HEK293 (cell line): Measurements from ENCODE around the gene KCNK17.
A peak's percentile ranks its signal among the peaks of the same experiment; 100 is the strongest.

ENCODE experiments used
- CTCF ChIA-PET: fragments of 350-600 bp; formaldehyde crosslinking; extraction: SDS; loops from one replicate; lab custom pipeline; 2021; ENCODE audit warnings: antibody characterized with exemption; lab: Yijun Ruan, JAX
- POLR2A ChIA-PET: fragments of 300-600 bp; formaldehyde crosslinking; extraction: SDS; loops from one replicate; lab custom pipeline; 2020; ENCODE audit warnings: antibody characterized with exemption, inconsistent platforms; lab: Yijun Ruan, JAX
- H3K27ac ChIP-seq: fragments of 200-500 bp; sonication (Bioruptor generic); 2 replicates; pipeline ENCODE4 v1.5.1; 2014; ENCODE audit warnings: low read depth, low read length, control low read depth, inconsistent platforms; ENCODE audit errors: extremely low read depth
- H3K36me3 ChIP-seq, 2 experiments: fragments of 200-500 bp in 1 of 2; sonication (Bioruptor generic) in 1 of 2; 1 replicate in 1 of 2; 2 replicates in 1 of 2; pipeline ENCODE4 v1.5.1; 2014 to 2017; ENCODE audit warnings: inconsistent platforms in 2 of 2, low read length in 2 of 2; ENCODE audit not compliant: control insufficient read depth in 2 of 2, insufficient read depth in 1 of 2
- H3K4me1 ChIP-seq: fragments of 200-500 bp; sonication (Bioruptor generic); 2 replicates; pipeline ENCODE4 v1.5.1; 2014; ENCODE audit warnings: mild to moderate bottlenecking, low read length, inconsistent platforms; ENCODE audit not compliant: control insufficient read depth, insufficient read depth
- H3K4me3 ChIP-seq: 2 replicates; pipeline ENCODE4 v1.5.1; 2011; ENCODE audit warnings: low read depth, mild to moderate bottlenecking, control low read depth, low read length, moderate library complexity
- H3K9me3 ChIP-seq: fragments of 200-500 bp; sonication (Bioruptor generic); 2 replicates; pipeline ENCODE4 v1.5.1; 2014; ENCODE audit warnings: low read depth, low read length, inconsistent platforms; ENCODE audit not compliant: control insufficient read depth, insufficient read depth
- CTCF ChIP-seq: fragments of 450-650 bp; formaldehyde crosslinking; IDR thresholded peaks from 2 replicates; pipeline ENCODE4 v1.5.1; 2016; ENCODE audit warnings: missing biosample characterization, missing genetic modification characterization
- ELK4 ChIP-seq: IDR thresholded peaks from 2 replicates; pipeline ENCODE4 v1.6.1; 2011; ENCODE audit warnings: mild to moderate bottlenecking, low read depth, low read length, borderline replicate concordance
- RBAK ChIP-seq: fragments of 450-650 bp; formaldehyde crosslinking; IDR thresholded peaks from 2 replicates; pipeline ENCODE4 v1.5.1; 2016; ENCODE audit warnings: missing biosample characterization, missing genetic modification characterization
- SETDB1 ChIP-seq: IDR thresholded peaks from one replicate; pipeline ENCODE4 v1.6.1; 2017; ENCODE audit warnings: mild to moderate bottlenecking, low read length, moderate library complexity, mixed read lengths; ENCODE audit not compliant: insufficient read length
- YY2 ChIP-seq: fragments of 450-650 bp; formaldehyde crosslinking; IDR thresholded peaks from 2 replicates; pipeline ENCODE4 v1.5.1; 2016; ENCODE audit warnings: missing biosample characterization, missing genetic modification characterization
- ZNF112 ChIP-seq: fragments of 450-650 bp; formaldehyde crosslinking; IDR thresholded peaks from 2 replicates; pipeline ENCODE4 v1.5.0; 2017; ENCODE audit warnings: missing biosample characterization, missing genetic modification characterization
- ZNF16 ChIP-seq: fragments of 450-650 bp; formaldehyde crosslinking; IDR thresholded peaks from 2 replicates; pipeline ENCODE4 v1.5.1; 2016; ENCODE audit warnings: low read depth, missing biosample characterization, missing genetic modification characterization
- ZNF169 ChIP-seq: fragments of 450-650 bp; formaldehyde crosslinking; IDR thresholded peaks from 2 replicates; pipeline ENCODE4 v1.5.1; 2016; ENCODE audit warnings: missing biosample characterization, missing genetic modification characterization
- ZNF175 ChIP-seq: fragments of 450-650 bp; formaldehyde crosslinking; IDR thresholded peaks from 2 replicates; pipeline ENCODE4 v1.5.1; 2016; ENCODE audit warnings: missing biosample characterization, missing genetic modification characterization
- ZNF184 ChIP-seq: fragments of 450-650 bp; IDR thresholded peaks from 2 replicates; pipeline ENCODE4 v1.5.1; 2018; ENCODE audit warnings: missing biosample characterization, mild to moderate bottlenecking, missing genetic modification characterization
- ZNF202 ChIP-seq: fragments of 450-650 bp; formaldehyde crosslinking; IDR thresholded peaks from 2 replicates; pipeline ENCODE4 v1.5.1; 2016; ENCODE audit warnings: missing biosample characterization, missing genetic modification characterization, borderline replicate concordance
- ZNF292 ChIP-seq: fragments of 450-650 bp; formaldehyde crosslinking; IDR thresholded peaks from 2 replicates; pipeline ENCODE4 v1.5.1; 2016; ENCODE audit warnings: low read depth, missing biosample characterization, missing genetic modification characterization, borderline replicate concordance
- ZNF341 ChIP-seq: fragments of 450-650 bp; formaldehyde crosslinking; IDR thresholded peaks from 2 replicates; pipeline ENCODE4; 2016; ENCODE audit warnings: low read depth, missing biosample characterization, missing genetic modification characterization
- ZNF366 ChIP-seq: fragments of 450-650 bp; formaldehyde crosslinking; conservative IDR thresholded peaks from 2 replicates; pipeline ENCODE4 v1.5.1; 2016; ENCODE audit warnings: missing biosample characterization, missing genetic modification characterization
- ZNF37A ChIP-seq: fragments of 450-650 bp; IDR thresholded peaks from 2 replicates; pipeline ENCODE4 v1.5.1; 2018; ENCODE audit warnings: missing biosample characterization, missing genetic modification characterization
- ZNF391 ChIP-seq: fragments of 450-650 bp; formaldehyde crosslinking; IDR thresholded peaks from 2 replicates; pipeline ENCODE4 v1.5.1; 2016; ENCODE audit warnings: low read depth, missing biosample characterization, missing genetic modification characterization, borderline replicate concordance
- ZNF423 ChIP-seq: fragments of 450-650 bp; formaldehyde crosslinking; IDR thresholded peaks from 2 replicates; pipeline ENCODE4 v1.5.1; 2016; ENCODE audit warnings: missing biosample characterization, missing genetic modification characterization
- ZNF48 ChIP-seq: fragments of 450-650 bp; formaldehyde crosslinking; IDR thresholded peaks from 2 replicates; pipeline ENCODE4 v1.5.1; 2016; ENCODE audit warnings: missing biosample characterization, missing genetic modification characterization
- ZNF529 ChIP-seq: fragments of 450-650 bp; formaldehyde crosslinking; IDR thresholded peaks from 2 replicates; pipeline ENCODE4 v1.5.1; 2017; ENCODE audit warnings: missing genetic modification characterization, missing biosample characterization; ENCODE audit not compliant: insufficient replicate concordance
- ZNF555 ChIP-seq: fragments of 450-650 bp; formaldehyde crosslinking; conservative IDR thresholded peaks from 2 replicates; pipeline ENCODE4 v1.5.1; 2017; ENCODE audit warnings: missing biosample characterization, mild to moderate bottlenecking, missing genetic modification characterization, inconsistent platforms
- ZNF596 ChIP-seq: fragments of 450-650 bp; IDR thresholded peaks from 2 replicates; pipeline ENCODE4 v1.5.0; 2018; ENCODE audit warnings: missing biosample characterization, mild to moderate bottlenecking, missing genetic modification characterization, moderate library complexity
- ZNF621 ChIP-seq: fragments of 450-650 bp; formaldehyde crosslinking; IDR thresholded peaks from 2 replicates; pipeline ENCODE4 v1.5.1; 2017; ENCODE audit warnings: missing biosample characterization, missing genetic modification characterization
- ZNF639 ChIP-seq: fragments of 450-650 bp; formaldehyde crosslinking; IDR thresholded peaks from 2 replicates; pipeline ENCODE4 v1.5.1; 2016; ENCODE audit warnings: missing biosample characterization, missing genetic modification characterization
- ZNF701 ChIP-seq: fragments of 450-650 bp; formaldehyde crosslinking; IDR thresholded peaks from 2 replicates; pipeline ENCODE4 v1.5.1; 2016; ENCODE audit warnings: missing biosample characterization, missing genetic modification characterization
- ZNF777 ChIP-seq: fragments of 450-650 bp; formaldehyde crosslinking; IDR thresholded peaks from 2 replicates; pipeline ENCODE4 v1.5.1; 2017; ENCODE audit warnings: missing biosample characterization, missing genetic modification characterization, borderline replicate concordance
- ZNF791 ChIP-seq: fragments of 450-650 bp; formaldehyde crosslinking; IDR thresholded peaks from 2 replicates; pipeline ENCODE4 v1.5.1; 2016; ENCODE audit warnings: missing biosample characterization, missing genetic modification characterization

KCNK17 gene

GRCh38 chr6:39302669-39303424 is 11.4 kb downstream of the KCNK17 start (continued):
- TF ChIP-seq ZNF202 (tag by site-specific recombination), result no peak
- no peak for TF ChIP-seq ZNF175 (tag by site-specific recombination)
- TF ChIP-seq ZNF639, result no peak
- TF ChIP-seq ZNF112 (tag by site-specific recombination), result no peak
- TF ChIP-seq ZNF529 (tag by site-specific recombination), result no peak

GRCh38 chr6:39302011-39302410 is 12.2 kb downstream of the KCNK17 start:
- no peak overlapping the region for H3K27ac ChIP-seq
- ChIA-PET POLR2A (no interaction called here), CTCF (interaction anchor here (0.6 to 13.4 kb wide), 34 partner anchors 9 to 616 kb away, joined by 3 to 453 read pairs (median 7); no protein-coding TSS in a partner anchor)
- H3K4me3 ChIP-seq, result no peak overlapping the region
- H3K9me3 ChIP-seq, result no peaks in the 10 kb centered on the region
- no peaks in the 10 kb centered on the region for H3K36me3 ChIP-seq
- TF ChIP-seq ZNF16 (tag by site-specific recombination) (no peak), ZNF169 (tag by site-specific recombination) (no peak), ZNF621 (tag by site-specific recombination) (no peak), ZNF596 (no peak), ZNF423 (tag by site-specific recombination) (no peak), ZNF701 (tag by site-specific recombination) (no peak), RBAK (no peak), ZNF555 (tag by site-specific recombination) (no peak), ZNF791 (no peak), YY2 (tag by site-specific recombination) (no peak), ZNF777 (tag by site-specific recombination) (no peak), ELK4 (no peak), ZNF341 (tag by site-specific recombination) (no peak), ZNF184 (tag by site-specific recombination) (no peak), ZNF37A (tag by site-specific recombination) (no peak), ZNF529 (tag by site-specific recombination) (no peak), ZNF391 (tag by site-specific recombination) (no peak)
- H3K4me1 ChIP-seq, result no peaks in the 10 kb centered on the region

GRCh38 chr6:39301606-39302005 is 12.6 kb downstream of the KCNK17 start:
- ChIA-PET CTCF (interaction anchor here (0.6 to 13.4 kb wide), 9 partner anchors 9 to 521 kb away, joined by 3 to 453 read pairs (median 5); no protein-coding TSS in a partner anchor), POLR2A (no interaction called here)
- H3K4me1 ChIP-seq, result no peaks in the 10 kb centered on the region
- no peaks in the 10 kb centered on the region for H3K9me3 ChIP-seq
- no peak overlapping the region for H3K4me3 ChIP-seq
- H3K36me3 ChIP-seq, result no peaks in the 10 kb centered on the region
- no peak for TF ChIP-seq YY2 (tag by site-specific recombination)
- peak; percentile 11; the same call in 1 of the 2 replicates for TF ChIP-seq CTCF (tag by site-specific recombination)
- TF ChIP-seq ZNF292, result no peak
- TF ChIP-seq ZNF366 (tag by site-specific recombination), result no peak
- no peak for TF ChIP-seq ZNF48 (tag by site-specific recombination)
- no peak for TF ChIP-seq SETDB1
- H3K27ac ChIP-seq, result no peak overlapping the region
